Activated T-cell treated with anti-CD3 and anti-CD28 coated beads, Interleukin-2, amount 50 U/mL, for 1 hour (primary cell): ENCODE data around the gene POLA1.

ENCODE experiments used
- DNase-seq: peaks from one replicate; pipeline ENCODE4 v3.0.0-alpha.2; 2020

The POLA1 gene

GRCh38 chrX:24987731-24988130 is 294.0 kb downstream of the POLA1 start:
- no peak for DNase-seq

- DNase-seq = no peak
Observed at GRCh38 chrX:24988314-24988713, 294.6 kb downstream of the POLA1 start.

- no peak for DNase-seq
Observed at GRCh38 chrX:24990535-24990934, 296.8 kb downstream of the POLA1 start.

GRCh38 chrX:24993879-24994278 is 300.2 kb downstream of the POLA1 start:
- DNase-seq = no peak

GRCh38 chrX:24996096-24996709 is 302.5 kb downstream of the POLA1 start:
- no peak for DNase-seq

- DNase-seq = no peak
Observed at GRCh38 chrX:24999511-24999910, 305.8 kb downstream of the POLA1 start.

GRCh38 chrX:25001808-25002660 is 308.3 kb downstream of the POLA1 start:
- no peak for DNase-seq

GRCh38 chrX:25002661-25003020 is 308.9 kb downstream of the POLA1 start:
- no peak for DNase-seq

GRCh38 chrX:25003066-25003849 is 309.5 kb downstream of the POLA1 start:
- no peak for DNase-seq

GRCh38 chrX:25004040-25004439 is 310.3 kb downstream of the POLA1 start:
- DNase-seq = no peak

- no peak for DNase-seq
Observed at GRCh38 chrX:25004485-25005032, 310.8 kb downstream of the POLA1 start.

- DNase-seq = no peak
Observed at GRCh38 chrX:25005034-25005381, 311.3 kb downstream of the POLA1 start.

GRCh38 chrX:25005382-25006185 is 311.9 kb downstream of the POLA1 start:
- DNase-seq = no peak

GRCh38 chrX:25006586-25007058 is 312.9 kb downstream of the POLA1 start:
- DNase-seq = no peak

- DNase-seq = no peak
Observed at GRCh38 chrX:25007059-25008053, 313.6 kb downstream of the POLA1 start.

- DNase-seq = no peak
Observed at GRCh38 chrX:25009407-25009806, 315.7 kb downstream of the POLA1 start.

GRCh38 chrX:25010784-25011588 is 317.3 kb downstream of the POLA1 start:
- DNase-seq = no peak

GRCh38 chrX:25011589-25012432 is 318.1 kb downstream of the POLA1 start:
- DNase-seq = no peak

GRCh38 chrX:25012433-25012735 is 318.7 kb downstream of the POLA1 start:
- DNase-seq = no peak
